Naive thymus-derived CD4-positive, alpha-beta T cell (primary cell): ENCODE results near the gene S1PR1. TPM values are rescaled to one million over a fixed set of nuclear protein-coding genes. Genes with fewer than 3 reads are reported as not detected.

Experiments used
- ATAC-seq: fragments of 150-1000 bp; cut with Tn5 transposase; 2 replicates; pipeline ENCODE4 v1.10.0; 2021; ENCODE audit warnings: mild to moderate bottlenecking, moderate library complexity
- CTCF ChIA-PET: fragments of 350-600 bp; sonication (Branson Sonifier 250); formaldehyde crosslinking; loops from one replicate; lab custom pipeline; 2021; ENCODE audit warnings: antibody characterized with exemption; lab: Charles Lee
- POLR2A ChIA-PET: fragments of 350-600 bp; sonication (Branson Sonifier 250); formaldehyde crosslinking; loops from one replicate; lab custom pipeline; 2021; ENCODE audit warnings: antibody characterized with exemption, inconsistent platforms; lab: Charles Lee
- DNase-seq, 9 donors: peaks; one replicate each; pipeline versions ENCODE4 v3.0.0 to v3.0.0-alpha.2; 2020 to 2022; ENCODE audit warnings: mixed read lengths in 1 of 9
- H3K27ac ChIP-seq: one replicate; pipeline ENCODE4 v1.7.0; 2013; ENCODE audit warnings: mild to moderate bottlenecking, low read depth, low read length, moderate library complexity
- H3K27me3 ChIP-seq, 2 donors: one replicate each; pipeline ENCODE4 v1.7.0; 2013; ENCODE audit warnings: low read length in 2 of 2, mild to moderate bottlenecking in 2 of 2, moderate library complexity in 2 of 2; ENCODE audit not compliant: control insufficient read depth in 2 of 2, insufficient read depth in 2 of 2
- H3K36me3 ChIP-seq, 3 experiments: 1 replicate in 2 of 3; 2 replicates in 1 of 3; pipeline ENCODE4 v1.7.0; 2013; ENCODE audit warnings: low read length in 3 of 3, mild to moderate bottlenecking in 3 of 3, moderate library complexity in 1 of 3; ENCODE audit not compliant: insufficient read depth in 3 of 3, control insufficient read depth in 2 of 3
- H3K4me1 ChIP-seq, 2 donors: one replicate each; pipeline ENCODE4 v1.7.0; 2013; ENCODE audit warnings: low read length in 2 of 2, mild to moderate bottlenecking in 2 of 2, moderate library complexity in 1 of 2; ENCODE audit not compliant: control insufficient read depth in 2 of 2, insufficient read depth in 2 of 2
- H3K4me3 ChIP-seq: 2 replicates; pipeline ENCODE4 v1.7.0; 2013; ENCODE audit warnings: mild to moderate bottlenecking, low read length
- H3K9me3 ChIP-seq, 3 experiments: 1 replicate in 2 of 3; 2 replicates in 1 of 3; pipeline ENCODE4 v1.7.0; 2013; ENCODE audit warnings: low read length in 3 of 3; ENCODE audit not compliant: control insufficient read depth in 2 of 3
- H3K27ac Mint-ChIP-seq, 9 donors: one replicate each; pipeline ENCODE4 v1.8.0; 2020 to 2022; ENCODE audit warnings: mixed read lengths in 9 of 9, mild to moderate bottlenecking in 8 of 9, moderate library complexity in 5 of 9, inconsistent platforms in 2 of 9
- H3K27me3 Mint-ChIP-seq, 5 donors: one replicate each; pipeline ENCODE4 v1.8.0; 2021 to 2022; ENCODE audit warnings: mixed read lengths in 5 of 5, mild to moderate bottlenecking in 1 of 5
- H3K36me3 Mint-ChIP-seq, 5 donors: one replicate each; pipeline ENCODE4 v1.8.0; 2020 to 2022; ENCODE audit warnings: mixed read lengths in 5 of 5, mild to moderate bottlenecking in 3 of 5, inconsistent platforms in 1 of 5
- H3K4me1 Mint-ChIP-seq, 7 donors: one replicate each; pipeline ENCODE4 v1.8.0; 2020 to 2022; ENCODE audit warnings: mixed read lengths in 7 of 7, mild to moderate bottlenecking in 3 of 7, inconsistent platforms in 1 of 7
- H3K4me3 Mint-ChIP-seq, 10 donors: one replicate each; pipeline ENCODE4 v1.8.0; 2020 to 2022; ENCODE audit warnings: mild to moderate bottlenecking in 10 of 10, mixed read lengths in 10 of 10, moderate library complexity in 6 of 10, inconsistent platforms in 2 of 10
- H3K9me3 Mint-ChIP-seq, 11 donors: one replicate each; pipeline ENCODE4 v1.8.0; 2020 to 2022; ENCODE audit warnings: mixed read lengths in 11 of 11, mild to moderate bottlenecking in 4 of 11, inconsistent platforms in 1 of 11, moderate library complexity in 1 of 11
- intact Hi-C, 2 donors: fragments of 100-400 bp; cut with micrococcal nuclease; formaldehyde crosslinking; loops; one replicate each; pipeline ENCODE4 v1.15.1; 2023
- polyA plus RNA-seq, 2 donors: library from polyadenylated mRNA; unstranded; fragments of 300-500 nt; fragmentation: Illumina TruSeq; gene quantifications; one replicate each; pipeline ENCODE4 v1.2.3, GENCODE V29; 2021
- total RNA-seq, 6 experiments: library from RNA in 5 of 6; stranded (reverse) in 5 of 6; gene quantifications; 1 replicate in 5 of 6; 2 replicates in 1 of 6; pipeline ENCODE4 v1.2.3 and lab custom pipeline; 2021 to 2026

S1PR1 gene
- total and polyA plus RNA-seq, 7 experiments from 2014 or later: 116 to 305 (median 247) TPM

GRCh38 chr1:101261623-101262022, 24.8 kb downstream of the S1PR1 start:
- CTCF ChIA-PET: interaction anchor here (0.7 kb wide), 1 partner anchor 43 kb away, joined by 3 read pairs; no protein-coding TSS in a partner anchor
- H3K9me3 ChIP-seq: no peaks in the 10 kb centered on the region
- Mint-ChIP-seq H3K36me3 (peaks cover 0 to 8% (median 0%) of the 10 kb centered on the region in 5 donors), H3K9me3 (peaks cover 0 to 2% (median 0%) of the 10 kb centered on the region in 11 donors), H3K4me1 (peaks cover 67 to 95% (median 84%) of the 10 kb centered on the region in 7 donors), H3K4me3 (peak overlapping the region in 7 of 10 donors; percentile 17 to 55 (median 32)), H3K27me3 (no peaks in the 10 kb centered on the region), H3K27ac (peak overlapping the region in 7 of 9 donors; percentile 51 to 97 (median 80))
- POLR2A ChIA-PET: interaction anchor here (1.8 to 14.7 kb wide), 5 partner anchors 10 to 23 kb away, joined by 7 to 224 read pairs (median 18); partner anchors contain the start of gene S1PR1
- ATAC-seq (no peak), DNase-seq (no peak)
- no peak overlapping the region for H3K27ac ChIP-seq
- intact Hi-C loops: loop anchor here in 1 of 2 donors (1.0 kb wide), 1 partner anchor 19 kb away; no protein-coding TSS in a partner anchor
- no peaks in the 10 kb centered on the region for H3K27me3 ChIP-seq
- peaks cover 85 to 91% of the 10 kb centered on the region in 2 donors for H3K4me1 ChIP-seq
- H3K4me3 ChIP-seq: no peak overlapping the region
- no peaks in the 10 kb centered on the region for H3K36me3 ChIP-seq

GRCh38 chr1:101262060-101262459, 25.2 kb downstream of the S1PR1 start:
- peak overlapping the region in 8 of 10 donors; percentile 76 to 88 (median 82) for H3K4me3 Mint-ChIP-seq
- Histone ChIP-seq H3K36me3 (no peaks in the 10 kb centered on the region), H3K27ac (peak overlapping the region; percentile 37), H3K27me3 (no peaks in the 10 kb centered on the region), H3K9me3 (no peaks in the 10 kb centered on the region), H3K4me1 (peaks cover 87 to 94% of the 10 kb centered on the region in 2 donors), H3K4me3 (no peak overlapping the region)
- H3K4me1 Mint-ChIP-seq: peaks cover 69 to 96% (median 85%) of the 10 kb centered on the region in 7 donors
- H3K36me3 Mint-ChIP-seq: peaks cover 0 to 8% (median 0%) of the 10 kb centered on the region in 5 donors
- POLR2A ChIA-PET: interaction anchor here (1.8 to 14.7 kb wide), 5 partner anchors 10 to 23 kb away, joined by 7 to 224 read pairs (median 18); partner anchors contain the start of gene S1PR1
- CTCF ChIA-PET: interaction anchor here (0.7 kb wide), 1 partner anchor 42 kb away, joined by 3 read pairs; no protein-coding TSS in a partner anchor
- intact Hi-C loops: loop anchor here in 1 of 2 donors (1.0 kb wide), 1 partner anchor 20 kb away; no protein-coding TSS in a partner anchor
- H3K27ac Mint-ChIP-seq: peak overlapping the region; percentile 79 to 97 (median 90)
- no peaks in the 10 kb centered on the region for H3K27me3 Mint-ChIP-seq
- ATAC-seq (no peak), DNase-seq (no peak)
- H3K9me3 Mint-ChIP-seq: peaks cover 0 to 2% (median 0%) of the 10 kb centered on the region in 11 donors

DNA sequence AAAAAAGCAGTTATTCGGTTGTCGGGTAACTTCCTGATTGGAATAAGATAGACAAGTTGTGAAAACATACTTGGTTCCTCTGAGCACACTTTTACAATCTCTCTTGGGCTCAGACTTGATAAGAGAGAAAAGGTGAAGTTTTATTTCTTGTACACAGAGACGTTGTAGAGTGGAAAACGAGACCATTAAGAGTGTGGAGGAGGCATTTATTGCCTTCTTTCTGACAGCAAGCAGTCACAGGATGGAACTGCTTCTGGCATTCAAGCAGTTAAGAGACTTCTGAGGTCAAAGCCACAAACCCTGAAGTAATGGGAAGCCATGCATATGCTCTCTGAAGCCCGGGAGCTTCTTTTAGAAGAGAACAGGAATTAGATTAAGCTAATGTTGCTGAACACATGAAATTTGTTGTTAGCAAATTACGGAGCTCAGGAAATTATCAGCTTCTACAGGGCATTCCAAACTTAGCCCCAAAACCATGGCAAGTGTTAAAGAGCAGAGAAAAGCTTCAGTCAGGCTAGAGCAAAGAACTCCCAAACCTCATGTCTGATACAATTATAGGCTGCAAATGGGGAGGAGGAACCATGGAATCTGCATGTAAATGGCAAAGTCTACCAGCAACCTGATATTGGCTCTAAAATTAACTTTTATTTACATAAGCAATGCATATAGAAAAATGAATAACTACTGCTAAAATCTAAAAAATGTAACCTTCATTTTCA, 26.0 kb downstream of the S1PR1 start:
- DNase-seq: peak in 7 of 9 donors; percentile 38 to 71 (median 63)

DNA sequence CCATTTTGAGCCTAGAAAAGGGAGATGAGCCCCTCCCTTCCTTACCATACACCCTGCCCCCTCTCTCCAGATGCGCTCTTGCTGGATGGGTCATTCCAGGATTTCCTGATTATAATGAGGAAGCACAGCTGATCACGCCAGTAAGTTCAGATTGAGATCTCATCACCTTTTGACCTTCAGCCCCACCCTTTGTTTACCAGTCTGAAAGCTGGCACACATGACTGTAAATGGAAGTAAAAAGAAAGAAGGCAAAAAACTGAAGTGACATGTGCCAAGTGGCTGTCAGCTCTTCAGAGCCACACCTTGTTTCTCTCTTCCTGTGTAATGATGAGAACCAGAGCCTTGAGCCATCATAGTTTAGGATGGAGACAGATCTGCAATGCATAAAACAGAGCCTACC, 27.9 kb downstream of the S1PR1 start:
- H3K9me3 Mint-ChIP-seq: peaks cover 0 to 6% (median 0%) of the 10 kb centered on the region in 11 donors
- no peaks in the 10 kb centered on the region for H3K9me3 ChIP-seq
- H3K27ac ChIP-seq: peak overlapping the region; percentile 59
- peak overlapping the region; percentile 58 to 95 (median 82) for H3K4me3 Mint-ChIP-seq
- peak in 6 of 9 donors; percentile 35 to 62 (median 48) for DNase-seq
- peak; percentile 72 for ATAC-seq
- H3K27ac Mint-ChIP-seq: peak overlapping the region; percentile 86 to 98 (median 95)
- no peaks in the 10 kb centered on the region for H3K36me3 ChIP-seq
- ChIA-PET CTCF (interaction anchor here (0.6 to 4.5 kb wide), 6 partner anchors 15 to 45 kb away, joined by 3 to 23 read pairs (median 3); no protein-coding TSS in a partner anchor), POLR2A (interaction anchor here (0.6 to 14.7 kb wide), 7 partner anchors 13 to 258 kb away, joined by 3 to 224 read pairs (median 6); partner anchors contain the start of gene S1PR1)
- H3K36me3 Mint-ChIP-seq: peaks cover 0 to 20% (median 4%) of the 10 kb centered on the region in 5 donors
- no peaks in the 10 kb centered on the region for H3K27me3 Mint-ChIP-seq
- peak overlapping the region; percentile 23 for H3K4me3 ChIP-seq
- no peaks in the 10 kb centered on the region for H3K27me3 ChIP-seq
- H3K4me1 Mint-ChIP-seq: peaks cover 58 to 90% (median 79%) of the 10 kb centered on the region in 7 donors
- peaks cover 73% of the 10 kb centered on the region in 2 donors for H3K4me1 ChIP-seq
- intact Hi-C loops: loop anchor here (1.0 to 2.0 kb wide), 3 partner anchors 14 to 20 kb away; no protein-coding TSS in a partner anchor

More for the DNA sequence above, 26.0 kb downstream of the S1PR1 start:
- ChIA-PET POLR2A (interaction anchor here (0.6 to 14.7 kb wide), 7 partner anchors 11 to 335 kb away, joined by 3 to 224 read pairs (median 17); partner anchors contain the start of gene S1PR1), CTCF (interaction anchor here (0.5 to 1.6 kb wide), 8 partner anchors 8 to 334 kb away, joined by 3 to 6 read pairs (median 3); no protein-coding TSS in a partner anchor)
- Histone ChIP-seq H3K9me3 (no peaks in the 10 kb centered on the region), H3K36me3 (no peaks in the 10 kb centered on the region), H3K4me3 (peak overlapping the region; percentile 31), H3K27ac (peak overlapping the region; percentile 37), H3K4me1 (peaks cover 87 to 91% of the 10 kb centered on the region in 2 donors), H3K27me3 (no peaks in the 10 kb centered on the region)
- H3K27me3 Mint-ChIP-seq: no peaks in the 10 kb centered on the region
- H3K4me1 Mint-ChIP-seq: peaks cover 68 to 96% (median 85%) of the 10 kb centered on the region in 7 donors
- peaks cover 0 to 12% (median 0%) of the 10 kb centered on the region in 5 donors for H3K36me3 Mint-ChIP-seq
- peak overlapping the region; percentile 76 to 88 (median 82) for H3K4me3 Mint-ChIP-seq
- peak; percentile 60 for ATAC-seq
- peaks cover 0 to 5% (median 0%) of the 10 kb centered on the region in 11 donors for H3K9me3 Mint-ChIP-seq
- intact Hi-C loops: loop anchor here in 1 of 2 donors (1.0 kb wide), 1 partner anchor 20 kb away; no protein-coding TSS in a partner anchor
- H3K27ac Mint-ChIP-seq: peak overlapping the region; percentile 79 to 97 (median 90)

DNA sequence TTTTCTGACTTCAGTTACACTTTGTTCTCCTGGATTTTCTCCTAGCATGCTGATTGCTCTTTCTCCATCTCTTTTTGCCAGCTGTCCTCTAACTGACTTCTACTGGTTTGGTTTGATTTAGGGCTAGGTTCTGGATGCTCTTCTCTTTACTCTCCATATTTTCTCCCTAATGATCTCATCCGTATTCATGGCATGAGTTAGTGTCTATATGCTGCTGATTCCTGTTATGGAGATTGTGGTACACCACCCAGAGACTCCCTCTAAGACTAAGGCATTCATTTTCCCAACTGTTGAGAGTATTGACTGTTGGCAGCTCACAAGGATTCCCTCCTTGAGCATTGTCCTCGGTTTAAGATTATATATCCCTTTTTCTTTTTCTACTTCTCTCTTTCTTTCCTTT, 28.9 kb downstream of the S1PR1 start:
- H3K27ac Mint-ChIP-seq: peak overlapping the region; percentile 86 to 98 (median 95)
- POLR2A ChIA-PET: interaction anchor here (1.3 to 14.7 kb wide), 6 partner anchors 14 to 317 kb away, joined by 3 to 224 read pairs (median 11); partner anchors contain the start of gene S1PR1
- H3K27me3 Mint-ChIP-seq: no peaks in the 10 kb centered on the region
- DNase-seq: no peak
- H3K36me3 Mint-ChIP-seq: peaks cover 2 to 22% (median 4%) of the 10 kb centered on the region in 5 donors
- Histone ChIP-seq H3K27ac (peak overlapping the region; percentile 59), H3K36me3 (no peaks in the 10 kb centered on the region), H3K4me3 (no peak overlapping the region), H3K27me3 (no peaks in the 10 kb centered on the region), H3K9me3 (no peaks in the 10 kb centered on the region), H3K4me1 (peaks cover 64 to 65% of the 10 kb centered on the region in 2 donors)
- ATAC-seq: no peak
- CTCF ChIA-PET: interaction anchor here (0.6 to 4.5 kb wide), 7 partner anchors 14 to 27 kb away, joined by 3 to 23 read pairs (median 5); no protein-coding TSS in a partner anchor
- H3K4me3 Mint-ChIP-seq: peak overlapping the region in 8 of 10 donors; percentile 13 to 95 (median 80)
- peaks cover 0 to 9% (median 4%) of the 10 kb centered on the region in 11 donors for H3K9me3 Mint-ChIP-seq
- peaks cover 48 to 84% (median 73%) of the 10 kb centered on the region in 7 donors for H3K4me1 Mint-ChIP-seq
- intact Hi-C loops: loop anchor here (1.0 to 2.0 kb wide), 3 partner anchors 14 to 19 kb away; no protein-coding TSS in a partner anchor
